ENCODE results near the gene CREB5.

Gene CREB5

DNA sequence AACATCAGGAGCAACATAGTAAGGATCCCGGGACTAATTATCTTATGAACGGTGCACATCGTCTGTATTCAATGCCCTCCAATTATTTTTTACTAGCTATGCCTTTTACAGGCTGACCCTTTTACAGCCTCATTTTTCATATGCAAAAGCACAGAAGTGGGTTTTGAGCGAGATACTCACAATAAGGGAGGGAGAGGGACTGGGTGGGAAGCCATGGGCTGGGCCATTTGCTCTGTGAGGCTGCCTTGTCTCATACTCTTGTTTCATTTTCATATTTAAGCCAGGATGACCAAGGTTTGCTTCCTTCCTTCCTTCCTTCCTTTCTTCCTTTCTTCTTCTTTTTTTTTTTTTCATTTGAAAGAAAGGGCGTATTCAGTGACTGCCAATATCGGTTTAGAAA, 286.5 kb downstream of the CREB5 start:
- DNase-seq (ENCODE audit: low read depth in 2 of 2): no peak
- no peak overlapping the region for H3K4me3 ChIP-seq (replicated peaks in 1 of 2; ENCODE audit: low read depth in 2 of 2, low read length in 2 of 2)
- TF ChIP-seq CTCF (IDR thresholded peaks at IDR 0.05; ENCODE audit: low read depth, low read length): no peak

GRCh38 chr7:28700096-28700495, 287.8 kb downstream of the CREB5 start:
- TF ChIP-seq CTCF (IDR thresholded peaks at IDR 0.05; ENCODE audit: low read depth, low read length): no peak
- no peak for DNase-seq (ENCODE audit: low read depth in 2 of 2)
- no peak overlapping the region for H3K4me3 ChIP-seq (replicated peaks in 1 of 2; ENCODE audit: low read depth in 2 of 2, low read length in 2 of 2)

GRCh38 chr7:28700790-28701203, 288.5 kb downstream of the CREB5 start:
- H3K4me3 ChIP-seq (replicated peaks in 1 of 2; ENCODE audit: low read depth in 2 of 2, low read length in 2 of 2): no peak overlapping the region
- no peak for TF ChIP-seq CTCF (IDR thresholded peaks at IDR 0.05; ENCODE audit: low read depth, low read length)
- DNase-seq (ENCODE audit: low read depth in 2 of 2): no peak

DNA sequence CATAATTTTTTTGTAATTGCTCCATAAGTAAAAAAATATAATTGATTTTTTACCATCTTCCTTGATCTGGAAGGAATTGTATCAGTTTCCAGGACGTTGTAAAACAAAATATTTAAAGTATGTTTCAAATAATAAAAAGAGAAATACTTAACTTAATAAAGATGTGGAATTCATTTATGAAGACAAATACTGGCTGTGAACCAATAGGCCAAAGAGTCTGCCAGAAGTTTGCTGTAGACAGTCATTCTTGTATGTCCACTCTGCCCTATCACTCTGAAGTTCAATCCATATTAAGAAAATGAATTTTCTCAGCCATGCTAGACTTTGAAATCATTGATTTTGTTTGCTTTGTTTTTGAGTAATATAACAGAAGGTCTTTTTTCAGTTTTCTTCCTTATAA, 289.4 kb downstream of the CREB5 start:
- no peak overlapping the region for H3K4me3 ChIP-seq (replicated peaks in 1 of 2; ENCODE audit: low read depth in 2 of 2, low read length in 2 of 2)
- no peak for DNase-seq (ENCODE audit: low read depth in 2 of 2)
- no peak for TF ChIP-seq CTCF (IDR thresholded peaks at IDR 0.05; ENCODE audit: low read depth, low read length)

- no peak for DNase-seq (ENCODE audit: low read depth in 2 of 2)
- no peak for TF ChIP-seq CTCF (IDR thresholded peaks at IDR 0.05; ENCODE audit: low read depth, low read length)
Observed at GRCh38 chr7:28702171-28702570, 289.9 kb downstream of the CREB5 start.

GRCh38 chr7:28703037-28703765, 290.9 kb downstream of the CREB5 start:
- H3K4me3 ChIP-seq (replicated peaks in 1 of 2; ENCODE audit: low read depth in 2 of 2, low read length in 2 of 2): no peak overlapping the region
- TF ChIP-seq CTCF (IDR thresholded peaks at IDR 0.05; ENCODE audit: low read depth, low read length): no peak
- DNase-seq (ENCODE audit: low read depth in 2 of 2): no peak

More at GRCh38 chr7:28702171-28702570, 289.9 kb downstream of the CREB5 start:
- H3K4me3 ChIP-seq (replicated peaks in 1 of 2; ENCODE audit: low read depth in 2 of 2, low read length in 2 of 2): no peak overlapping the region

DNA sequence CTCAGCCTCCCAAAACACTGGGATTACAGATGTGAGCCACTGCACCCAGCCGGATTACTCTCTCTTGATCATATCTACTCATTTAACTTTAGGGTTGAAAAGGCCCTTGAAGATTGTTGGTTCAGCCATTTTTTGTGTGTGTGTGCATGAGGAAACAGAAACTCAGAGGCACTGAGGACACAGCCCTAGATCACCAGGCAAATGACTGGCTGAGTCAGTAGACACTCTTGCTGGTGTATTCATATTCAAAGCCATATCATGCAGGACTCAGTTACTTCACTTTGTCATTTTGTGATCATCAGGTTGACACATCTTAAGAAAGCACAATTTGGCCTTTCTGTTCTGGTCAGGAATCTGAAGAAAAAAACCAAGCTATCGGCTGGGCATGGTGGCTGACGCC, 292.4 kb downstream of the CREB5 start:
- no peak for DNase-seq (ENCODE audit: low read depth in 2 of 2)
- no peak for TF ChIP-seq CTCF (IDR thresholded peaks at IDR 0.05; ENCODE audit: low read depth, low read length)
- H3K4me3 ChIP-seq (replicated peaks in 1 of 2; ENCODE audit: low read depth in 2 of 2, low read length in 2 of 2): no peak overlapping the region
